H1 (cell line): Measurements from ENCODE around the gene TM9SF1. TPM values are rescaled to one million over a fixed set of nuclear protein-coding genes. Genes with fewer than 3 reads are reported as not detected.

Source experiments
- CTCF ChIA-PET: fragments of 300-600 bp; sonication (Branson Sonifier 250); formaldehyde crosslinking; loops from one replicate; lab custom pipeline; 2021; ENCODE audit not compliant: partially characterized antibody; lab: Charles Lee
- POLR2A ChIA-PET: fragments of 300-600 bp; sonication (Branson Sonifier 250); formaldehyde crosslinking; loops from one replicate; lab custom pipeline; 2021; ENCODE audit warnings: inconsistent platforms; ENCODE audit not compliant: partially characterized antibody; lab: Charles Lee
- DNase-seq, 2 experiments: peaks; one replicate each; pipeline versions ENCODE4 v3.0.0 to v3.0.0-alpha.2; 2010 to 2022; ENCODE audit warnings: low spot score in 2 of 2, low read depth in 1 of 2, mixed read lengths in 1 of 2
- FAIRE-seq: peaks from 2 replicates; lab custom pipeline; 2011; peaks lifted over from hg19 to GRCh38; lab: Jason Lieb, UNC
- H2AFZ ChIP-seq: 2 replicates; pipeline ENCODE4 v1.8.1; 2012; ENCODE audit warnings: low read length, inconsistent platforms
- H2AK5ac ChIP-seq: 2 replicates; pipeline ENCODE4 v1.6.1; 2013; ENCODE audit warnings: low read depth, low read length
- H2BK120ac ChIP-seq: replicated peaks from 2 replicates; pipeline ENCODE3; 2013; ENCODE audit warnings: low read depth, low read length, inconsistent platforms
- H2BK12ac ChIP-seq: 2 replicates; pipeline ENCODE4 v1.6.1; 2013; ENCODE audit warnings: low read depth, low read length
- H2BK15ac ChIP-seq: 2 replicates; pipeline ENCODE4 v1.6.1; 2013; ENCODE audit warnings: low read length
- H2BK20ac ChIP-seq: 2 replicates; pipeline ENCODE4 v1.6.1; 2013; ENCODE audit warnings: low read length
- H2BK5ac ChIP-seq: 2 replicates; pipeline ENCODE4 v1.6.1; 2013; ENCODE audit warnings: low read depth, low read length
- H3K14ac ChIP-seq: 2 replicates; pipeline ENCODE4 v1.6.1; 2013; ENCODE audit warnings: inconsistent platforms; ENCODE audit not compliant: insufficient read length
- H3K18ac ChIP-seq: 2 replicates; pipeline ENCODE4 v1.6.1; 2013; ENCODE audit warnings: low read length; ENCODE audit errors: extremely low read depth
- H3K23ac ChIP-seq: 2 replicates; pipeline ENCODE4 v1.6.1; 2013; ENCODE audit warnings: inconsistent platforms; ENCODE audit not compliant: insufficient read length
- H3K23me2 ChIP-seq: 2 replicates; pipeline ENCODE4 v1.6.1; 2013; ENCODE audit warnings: low read depth, low read length
- H3K27ac ChIP-seq: 2 replicates; pipeline ENCODE4 v1.6.1; 2011; ENCODE audit warnings: low read depth, low read length, inconsistent platforms
- H3K27me3 ChIP-seq, 4 experiments: replicated peaks in 1 of 4; 1 replicate in 1 of 4; 2 replicates in 3 of 4; pipeline versions ENCODE4 v1.6.1 to v1.8.1; 2011 to 2013; ENCODE audit warnings: low read length in 3 of 4, mild to moderate bottlenecking in 3 of 4, inconsistent platforms in 2 of 4, mixed read lengths in 2 of 4, moderate library complexity in 1 of 4; ENCODE audit not compliant: control insufficient read depth in 3 of 4, insufficient read depth in 3 of 4; ENCODE audit errors: extremely low read depth in 1 of 4
- H3K36me3 ChIP-seq, 4 experiments: 2 replicates each; pipeline versions ENCODE4 v1.6.1 to v1.8.1; 2011 to 2013; ENCODE audit warnings: mild to moderate bottlenecking in 4 of 4, low read length in 3 of 4, moderate library complexity in 2 of 4, control low read depth in 1 of 4, inconsistent platforms in 1 of 4; ENCODE audit not compliant: insufficient read depth in 4 of 4, control insufficient read depth in 2 of 4
- H3K4ac ChIP-seq: replicated peaks from 2 replicates; pipeline ENCODE3; 2013; ENCODE audit warnings: low read length, low read depth, mixed read lengths, inconsistent platforms; ENCODE audit not compliant: insufficient read length
- H3K4me1 ChIP-seq, 4 experiments: replicated peaks in 1 of 4; 1 replicate in 1 of 4; 2 replicates in 3 of 4; pipeline versions ENCODE4 v1.6.1 to v1.8.1; 2011 to 2013; ENCODE audit warnings: low read length in 3 of 4, inconsistent platforms in 2 of 4, mixed read lengths in 1 of 4; ENCODE audit not compliant: insufficient read depth in 4 of 4, control insufficient read depth in 3 of 4
- H3K4me2 ChIP-seq, 2 experiments: 2 replicates each; pipeline versions ENCODE4 v1.6.1 to v1.8.1; 2011 to 2013; ENCODE audit warnings: low read depth in 2 of 2, low read length in 2 of 2, control low read depth in 1 of 2, inconsistent platforms in 1 of 2, mild to moderate bottlenecking in 1 of 2; ENCODE audit not compliant: insufficient read depth in 1 of 2
- H3K4me3 ChIP-seq, 4 experiments: fragments of 200-600, 300-600 bp in 1 of 4; sonication (generic), shearing (Covaris generic), sonication (Bioruptor Twin) in 1 of 4; 2 replicates each; pipeline versions ENCODE4 v1.5.1 to v1.8.1; 2011 to 2016; ENCODE audit warnings: low read length in 4 of 4, low read depth in 3 of 4, control low read depth in 2 of 4, inconsistent platforms in 2 of 4, mild to moderate bottlenecking in 2 of 4, mixed read lengths in 1 of 4, moderate library complexity in 1 of 4; ENCODE audit not compliant: insufficient read depth in 2 of 4; ENCODE audit errors: extremely low read depth in 1 of 4
- H3K56ac ChIP-seq: replicated peaks from 2 replicates; pipeline ENCODE3; 2013; ENCODE audit warnings: low read depth, mild to moderate bottlenecking, mixed read lengths, low read length, inconsistent platforms; ENCODE audit not compliant: insufficient read length
- H3K79me1 ChIP-seq: 2 replicates; pipeline ENCODE4 v1.6.1; 2013; ENCODE audit warnings: low read depth, low read length, control low read depth
- H3K79me2 ChIP-seq, 2 experiments: 2 replicates each; pipeline versions ENCODE4 v1.6.1 to v1.8.1; 2012 to 2013; ENCODE audit warnings: low read length in 2 of 2, mild to moderate bottlenecking in 2 of 2, inconsistent platforms in 1 of 2; ENCODE audit not compliant: insufficient read depth in 2 of 2, control insufficient read depth in 1 of 2
- H3K9ac ChIP-seq, 4 experiments: replicated peaks in 1 of 4; 1 replicate in 1 of 4; 2 replicates in 3 of 4; pipeline versions ENCODE4 v1.6.1 to v1.8.1; 2011 to 2013; ENCODE audit warnings: low read depth in 3 of 4, low read length in 3 of 4, control low read depth in 2 of 4, mild to moderate bottlenecking in 2 of 4, moderate library complexity in 2 of 4, inconsistent platforms in 1 of 4; ENCODE audit errors: extremely low read depth in 1 of 4
- H3K9me3 ChIP-seq, 2 experiments: 2 replicates each; pipeline versions ENCODE4 v1.6.1 to v1.8.1; 2012 to 2013; ENCODE audit warnings: mild to moderate bottlenecking in 2 of 2, moderate library complexity in 2 of 2, control low read depth in 1 of 2, inconsistent platforms in 1 of 2, low read depth in 1 of 2, low read length in 1 of 2, mixed read lengths in 1 of 2; ENCODE audit not compliant: insufficient read depth in 2 of 2
- H4K20me1 ChIP-seq, 2 experiments: replicated peaks in 1 of 2; 2 replicates each; pipeline versions ENCODE3 to v1.8.1; 2011 to 2013; ENCODE audit warnings: inconsistent platforms in 2 of 2, low read length in 2 of 2, mild to moderate bottlenecking in 1 of 2; ENCODE audit not compliant: insufficient read depth in 2 of 2, control insufficient read depth in 1 of 2
- H4K5ac ChIP-seq: 2 replicates; pipeline ENCODE4 v1.6.1; 2013; ENCODE audit warnings: low read length, low read depth, mixed read lengths, inconsistent platforms; ENCODE audit not compliant: insufficient read length
- H4K8ac ChIP-seq: 2 replicates; pipeline ENCODE4 v1.8.0; 2013; ENCODE audit warnings: mild to moderate bottlenecking, moderate library complexity, low read length, inconsistent platforms; ENCODE audit not compliant: insufficient read depth; ENCODE audit errors: extremely low read depth
- H4K91ac ChIP-seq: replicated peaks from 2 replicates; pipeline ENCODE3; 2013; ENCODE audit warnings: low read length, mixed read lengths, inconsistent platforms; ENCODE audit not compliant: insufficient read length
- RXRA ChIP-seq: IDR thresholded peaks from 2 replicates; pipeline ENCODE4 v1.6.1; 2011; ENCODE audit warnings: low read depth, mild to moderate bottlenecking, low read length, moderate library complexity; ENCODE audit not compliant: insufficient read depth
- SIX5 ChIP-seq: IDR thresholded peaks from 2 replicates; pipeline ENCODE4 v1.6.1; 2011; ENCODE audit warnings: mild to moderate bottlenecking, low read depth, low read length
- TAF1 ChIP-seq: IDR thresholded peaks from 2 replicates; pipeline ENCODE4 v1.6.1; 2011; ENCODE audit warnings: mild to moderate bottlenecking, low read depth, low read length
- WGBS, 2 experiments: shearing (Covaris generic) in 1 of 2; methylation state at CpG; one replicate each; pipeline versions ENCODE4 v1.1.6 to v1.1.7; 2013 to 2015; ENCODE audit warnings: low lambda C conversion rate in 2 of 2, mixed read lengths in 2 of 2, inconsistent platforms in 1 of 2, low coverage in 1 of 2, missing lambda C conversion rate in 1 of 2; ENCODE audit not compliant: insufficient replicate concordance in 2 of 2, insufficient coverage in 1 of 2, insufficient read length in 1 of 2; ENCODE audit errors: extremely low coverage in 1 of 2, missing lambda C conversion rate in 1 of 2; 5-methylcytosine and 5-hydroxymethylcytosine counted together
- polyA plus RNA-seq, 7 experiments: library from polyadenylated mRNA; depleted of rRNA in 3 of 7; stranded (reverse) in 5 of 7; unstranded in 2 of 7; fragments of >200 nt in 5 of 7; fragments of 200-250 nt in 2 of 7; gene quantifications; 1 replicate in 5 of 7; 2 replicates in 1 of 7; 4 replicates in 1 of 7; pipeline versions ENCODE4 v1.2.1 to v1.2.3, GENCODE V29; 2011 to 2013; ENCODE audit warnings: missing spikeins in 2 of 7, mixed read lengths in 2 of 7
- total RNA-seq: library from RNA; stranded (reverse); fragmentation: NEBNext Ultra II Directional; extraction: Animal tissue kit (Norgen Biotek cat#: 25700); gene quantifications from 2 replicates; pipeline ENCODE4 v1.2.1, GENCODE V29; 2021

TM9SF1 gene
- total and polyA plus RNA-seq, 2 of the 8 experiments (the other 6 are each of a cell fraction or from before 2014, with no cell fraction given): 22.2 to 29.2 TPM

DNA sequence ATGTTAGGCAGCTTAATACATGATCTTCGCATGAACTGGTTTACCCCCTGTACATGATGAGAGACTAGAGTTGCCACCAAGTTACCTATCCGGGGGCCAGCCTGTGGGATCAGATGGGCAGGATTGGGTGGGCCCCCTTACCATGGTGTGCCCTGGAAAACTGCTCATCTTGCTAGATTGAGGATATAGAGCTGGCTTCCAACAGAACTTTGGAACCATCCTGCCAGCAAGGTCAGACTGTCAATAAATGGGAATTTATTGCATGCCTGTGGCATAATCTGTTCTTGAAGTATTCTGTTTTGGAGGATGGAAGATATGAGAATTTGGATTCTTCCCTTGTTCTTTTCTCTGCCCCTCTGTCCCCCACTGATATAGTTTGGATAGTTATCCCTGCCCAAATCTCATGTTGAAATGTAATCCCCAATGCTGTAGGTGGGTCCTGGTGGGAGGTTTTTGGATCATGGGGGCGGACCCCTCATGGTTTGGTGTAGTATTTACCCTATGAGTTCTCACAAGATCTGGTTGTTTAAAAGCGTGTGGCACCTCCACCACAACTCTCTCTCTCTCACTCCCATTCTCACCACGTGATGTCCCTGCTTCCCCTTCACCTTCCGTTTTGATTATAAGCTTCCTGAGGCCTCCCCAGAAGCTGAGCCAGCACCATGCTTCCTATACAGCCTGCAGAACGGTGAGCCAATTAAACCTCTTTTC lies 3.7 kb upstream of the TM9SF1 start:
- Histone ChIP-seq H3K79me1 (0 out of 2 replicates have a peak, but pooled peaks cover 3% of the 10 kb centered on the region), H2AFZ (no peak overlapping the region), H3K9ac (no peak overlapping the region), H3K27me3 (no peaks in the 10 kb centered on the region), H3K14ac (no peak overlapping the region), H2BK15ac (no peak overlapping the region), H4K91ac (no peak overlapping the region), H2BK20ac (no peak overlapping the region), H3K79me2 (peaks cover 0 to 3% of the 10 kb centered on the region in 2 experiments; a peak in 2 of 4 replicates), H3K23ac (no peak overlapping the region), H3K4me1 (peaks cover 3 to 14% (median 6%) of the 10 kb centered on the region in 4 experiments; a peak in 5 of 7 replicates), H3K36me3 (peaks cover 0 to 14% (median 6%) of the 10 kb centered on the region in 4 experiments; a peak in 5 of 8 replicates), H2BK5ac (no peak overlapping the region), H3K9me3 (peaks cover 6 to 7% of the 10 kb centered on the region in 2 experiments), H2BK120ac (no peak overlapping the region), H2BK12ac (no peak overlapping the region), H3K56ac (no peak overlapping the region), H3K27ac (no peak overlapping the region), H4K20me1 (no peaks in the 10 kb centered on the region), H2AK5ac (no peak overlapping the region), H3K18ac (no peak overlapping the region), H3K23me2 (peaks cover 5% of the 10 kb centered on the region; the same call in 1 of the 2 replicates), H4K8ac (no peak overlapping the region), H3K4me3 (no peak overlapping the region), H3K4me2 (no peak overlapping the region), H4K5ac (no peak overlapping the region), H3K4ac (no peak overlapping the region)
- CTCF ChIA-PET: interaction anchor here (1.4 to 1.5 kb wide), 2 partner anchors 14 to 109 kb away, joined by 5 read pairs; partner anchors contain the start of gene CHMP4A
- POLR2A ChIA-PET: interaction anchor here (0.8 to 3.1 kb wide), 6 partner anchors 10 to 72 kb away, joined by 3 to 22 read pairs (median 3); partner anchors contain the start of genes CHMP4A, IPO4, RABGGTA and TINF2
- FAIRE-seq: no peak
- 87% methylated on average over 6 of the region's 7 CpGs; no CpG with 5 or more reads in 1 of the 2 experiments for WGBS, 2 experiments
- TF ChIP-seq RXRA: no peak
- TF ChIP-seq SIX5: no peak
- no peak for TF ChIP-seq TAF1
- DNase-seq: no peak
